GM18505 (cell line): ENCODE measurements around the gene SPECC1L.
"Not testable (repeated sequence)": the region's sequence is repeated elsewhere in the genome, so short reads cannot be mapped to it uniquely, and the experiment has no call there.

Experiments used
- ATAC-seq: cut with Tn5 transposase; IDR thresholded peaks from one replicate; pipeline ENCODE4 v1.9.1; 2021; ENCODE audit not compliant: unreplicated experiment
- POLR2A ChIP-seq: IDR thresholded peaks from 4 replicates; pipeline ENCODE4 v1.6.1; 2011; ENCODE audit warnings: borderline replicate concordance; ENCODE audit not compliant: insufficient read depth, insufficient read length; ENCODE audit errors: extremely low read depth

Gene SPECC1L

DNA sequence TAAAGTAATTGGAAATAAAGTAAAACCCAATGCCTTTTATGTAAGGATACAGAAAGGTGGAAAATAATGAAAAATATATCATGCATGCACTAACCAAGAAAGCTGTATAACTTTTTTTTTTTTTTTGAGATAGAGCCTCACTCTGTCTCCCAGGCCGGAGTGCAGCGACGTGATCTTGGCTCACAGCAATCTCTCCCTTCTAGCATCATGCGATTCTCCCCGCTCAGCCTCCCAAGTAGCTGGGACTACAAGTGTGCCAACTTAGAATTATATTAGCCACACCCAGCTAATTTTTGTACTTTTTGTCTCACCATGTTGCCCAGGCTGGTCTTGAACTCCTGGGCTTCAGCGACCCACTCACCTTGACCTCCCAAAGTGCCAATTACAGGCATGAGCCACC, 30.2 kb upstream of the SPECC1L start:
- TF ChIP-seq POLR2A: no peak
- no peak for ATAC-seq

GRCh38 chr22:24240985-24241692, 29.5 kb upstream of the SPECC1L start:
- not testable (repeated sequence) for ATAC-seq

GRCh38 chr22:24243417-24243816, 27.2 kb upstream of the SPECC1L start:
- ATAC-seq: not testable (repeated sequence)

- ATAC-seq: no peak
- TF ChIP-seq POLR2A: no peak
Measured at GRCh38 chr22:24244144-24244787, 26.4 kb upstream of the SPECC1L start.

DNA sequence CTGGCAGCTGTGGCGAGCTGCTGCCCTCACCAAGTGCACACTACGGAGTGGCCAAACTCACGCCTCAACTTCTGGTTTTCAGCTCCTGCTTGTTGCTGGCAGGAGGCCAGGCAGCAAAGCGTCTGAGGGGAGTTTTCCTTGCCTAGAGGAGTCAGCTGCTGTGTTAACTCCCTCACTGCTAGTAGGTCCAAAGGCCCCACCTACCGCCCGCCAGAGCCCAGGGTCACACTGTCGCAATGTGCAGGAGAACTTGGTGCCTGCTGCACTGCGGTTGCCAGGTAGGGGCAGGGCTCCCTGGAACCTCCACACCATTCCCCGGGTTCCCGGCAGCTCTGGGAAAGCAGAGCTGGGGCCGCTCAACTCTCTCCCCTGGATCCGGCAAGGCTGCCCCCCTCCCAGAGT, 25.6 kb upstream of the SPECC1L start, which contains the start of gene GGT5:
TSS of gene GGT5 (minus strand) at position 53 of the 402 bp plus-strand sequence. CDS start 357 bp downstream, outside the sequence.
- ATAC-seq: not testable (repeated sequence)

GRCh38 chr22:24245584-24246561, 24.8 kb upstream of the SPECC1L start:
- not testable (repeated sequence) for ATAC-seq

GRCh38 chr22:24247011-24247507, 23.6 kb upstream of the SPECC1L start:
- no peak for ATAC-seq
- TF ChIP-seq POLR2A: no peak

DNA sequence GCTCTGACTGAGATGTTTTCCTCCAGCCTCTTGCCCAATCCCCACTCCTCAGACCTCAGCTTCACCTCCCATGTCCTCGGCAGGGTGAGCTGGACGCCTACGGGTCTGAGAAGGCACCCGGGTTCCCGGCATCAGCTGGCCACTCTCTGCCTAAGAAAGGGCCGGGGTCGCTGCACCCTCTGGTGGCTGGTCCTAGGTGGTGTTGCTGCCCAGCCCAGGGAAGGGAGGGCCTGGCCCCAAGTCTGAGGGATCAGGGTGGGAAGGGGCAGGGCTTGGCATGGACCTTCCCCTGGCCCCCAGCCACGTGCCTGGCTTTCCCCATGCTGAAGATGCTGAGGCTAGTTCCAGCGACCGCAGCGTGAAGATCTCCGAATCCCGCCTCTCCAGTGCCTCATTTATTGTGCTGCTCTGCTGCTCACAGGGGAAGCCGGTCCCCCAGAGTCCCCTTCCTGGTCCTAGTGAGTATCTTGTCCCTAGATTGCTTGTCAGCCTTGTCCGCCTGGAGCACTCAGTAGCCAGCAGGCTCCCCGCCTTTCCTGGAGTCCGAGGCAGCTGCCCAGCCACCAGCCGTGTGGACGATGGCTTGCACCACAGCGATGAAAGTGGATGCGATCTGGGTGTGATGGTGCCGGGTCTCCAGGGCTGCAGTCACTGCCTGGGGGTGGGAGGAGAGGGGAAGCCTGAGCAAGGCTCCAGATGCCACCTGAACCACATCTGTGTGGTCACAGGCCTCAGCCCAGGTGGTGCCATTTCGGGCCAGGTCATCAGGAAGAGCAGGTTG, 22.9 kb upstream of the SPECC1L start:
- no peak for TF ChIP-seq POLR2A
- ATAC-seq: no peak

- not testable (repeated sequence) for ATAC-seq
Measured at GRCh38 chr22:24248611-24249010, 22.0 kb upstream of the SPECC1L start.

DNA sequence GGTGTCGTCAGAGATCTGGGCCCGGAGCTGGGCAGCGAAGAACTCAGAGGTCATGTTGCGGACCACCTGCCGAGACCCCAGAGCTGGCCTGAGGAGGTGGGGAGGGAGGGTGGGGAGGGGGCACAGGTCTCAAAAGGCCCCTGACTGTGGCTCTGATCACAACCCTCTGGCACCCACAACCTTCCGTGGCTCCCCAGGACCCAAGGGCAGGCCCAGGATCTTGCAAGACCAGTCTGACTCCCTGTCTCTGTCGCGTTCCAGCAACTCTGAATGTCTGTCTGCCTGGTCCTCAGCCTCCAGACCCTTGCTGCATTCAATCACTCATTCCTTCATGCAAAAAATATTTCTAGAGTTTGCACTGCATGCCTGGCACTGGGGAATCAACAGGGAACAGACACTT, 21.2 kb upstream of the SPECC1L start:
- not testable (repeated sequence) for ATAC-seq

GRCh38 chr22:24251286-24251685, 19.3 kb upstream of the SPECC1L start:
- ATAC-seq: not testable (repeated sequence)

DNA sequence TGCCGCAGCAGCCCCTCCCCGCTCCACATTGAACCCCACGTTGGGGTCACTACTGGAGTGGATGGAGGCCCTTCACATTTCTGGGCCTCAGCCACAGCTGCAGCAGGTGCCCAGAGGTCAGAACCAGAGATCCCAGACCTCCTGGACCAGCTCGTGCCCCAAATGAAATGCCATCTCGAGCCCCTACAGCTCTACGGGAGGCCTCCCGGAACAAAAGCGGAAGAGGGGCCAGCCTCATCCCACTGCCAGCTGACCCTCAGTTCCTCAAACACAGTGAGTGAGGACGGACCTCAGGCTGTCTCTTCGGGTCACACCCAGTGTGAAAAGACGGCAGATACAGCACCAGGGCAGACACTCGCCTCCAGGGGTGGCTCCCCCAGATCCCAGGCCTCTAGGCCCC, 17.5 kb upstream of the SPECC1L start:
- not testable (repeated sequence) for ATAC-seq

DNA sequence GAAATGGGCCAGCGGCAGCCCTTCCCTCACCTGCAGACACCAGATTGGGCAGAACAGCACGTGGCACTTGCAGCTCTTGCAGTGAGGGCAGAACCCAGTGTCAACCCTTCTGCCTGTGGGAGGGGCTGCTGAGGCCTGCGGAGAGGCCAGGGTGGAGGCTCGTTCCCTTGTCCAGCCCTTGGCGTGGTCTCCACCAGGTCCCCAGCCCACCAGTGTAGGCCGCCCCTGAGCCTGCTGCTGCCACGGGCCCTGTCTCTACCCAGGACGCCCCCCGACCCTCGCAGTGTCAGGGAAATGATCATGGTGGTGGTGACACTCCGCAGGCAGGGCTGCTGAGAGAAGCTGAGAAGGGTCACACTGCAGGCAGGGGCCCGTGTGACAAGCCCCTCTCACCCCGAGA, 14.5 kb upstream of the SPECC1L start:
- ATAC-seq: not testable (repeated sequence)

- not testable (repeated sequence) for ATAC-seq
Measured at GRCh38 chr22:24256736-24257135, 13.9 kb upstream of the SPECC1L start.

- not testable (repeated sequence) for ATAC-seq
Measured at GRCh38 chr22:24259459-24259858, 11.2 kb upstream of the SPECC1L start.

- ATAC-seq: not testable (repeated sequence)
Measured at GRCh38 chr22:24262185-24262749, 8.4 kb upstream of the SPECC1L start.

DNA sequence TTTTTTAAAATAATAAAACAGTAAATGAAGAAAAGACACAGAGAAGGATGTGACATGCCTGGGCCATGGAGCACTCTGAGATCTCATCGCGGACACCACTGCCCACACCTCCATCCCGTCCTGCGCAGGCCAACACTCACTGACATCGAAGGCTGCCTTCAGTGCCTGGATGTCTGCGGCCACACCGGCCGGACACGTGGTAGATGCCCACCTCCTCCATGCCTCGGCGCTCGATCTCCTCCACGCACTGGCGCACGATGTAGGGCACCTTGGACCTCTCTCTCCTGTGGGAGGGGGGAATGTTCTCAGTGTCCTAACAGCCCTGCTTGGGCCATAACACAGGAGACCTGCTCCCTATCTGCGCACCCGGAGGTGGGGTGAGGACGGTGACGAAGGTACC, 7.2 kb upstream of the SPECC1L start:
- ATAC-seq: not testable (repeated sequence)

GRCh38 chr22:24264329-24264896, 6.2 kb upstream of the SPECC1L start:
- not testable (repeated sequence) for ATAC-seq
